Limb (tissue), 2 donors: ENCODE results near the gene CST9.
"Not testable (repeated sequence)": the region's sequence is repeated elsewhere in the genome, so short reads cannot be mapped to it uniquely, and the experiment has no call there.

Experiments
- DNase-seq, 2 donors: peaks; one replicate each; pipeline ENCODE4 v3.0.0-alpha.2; 2016; ENCODE audit errors: extremely low spot score in 2 of 2

CST9 gene

DNA sequence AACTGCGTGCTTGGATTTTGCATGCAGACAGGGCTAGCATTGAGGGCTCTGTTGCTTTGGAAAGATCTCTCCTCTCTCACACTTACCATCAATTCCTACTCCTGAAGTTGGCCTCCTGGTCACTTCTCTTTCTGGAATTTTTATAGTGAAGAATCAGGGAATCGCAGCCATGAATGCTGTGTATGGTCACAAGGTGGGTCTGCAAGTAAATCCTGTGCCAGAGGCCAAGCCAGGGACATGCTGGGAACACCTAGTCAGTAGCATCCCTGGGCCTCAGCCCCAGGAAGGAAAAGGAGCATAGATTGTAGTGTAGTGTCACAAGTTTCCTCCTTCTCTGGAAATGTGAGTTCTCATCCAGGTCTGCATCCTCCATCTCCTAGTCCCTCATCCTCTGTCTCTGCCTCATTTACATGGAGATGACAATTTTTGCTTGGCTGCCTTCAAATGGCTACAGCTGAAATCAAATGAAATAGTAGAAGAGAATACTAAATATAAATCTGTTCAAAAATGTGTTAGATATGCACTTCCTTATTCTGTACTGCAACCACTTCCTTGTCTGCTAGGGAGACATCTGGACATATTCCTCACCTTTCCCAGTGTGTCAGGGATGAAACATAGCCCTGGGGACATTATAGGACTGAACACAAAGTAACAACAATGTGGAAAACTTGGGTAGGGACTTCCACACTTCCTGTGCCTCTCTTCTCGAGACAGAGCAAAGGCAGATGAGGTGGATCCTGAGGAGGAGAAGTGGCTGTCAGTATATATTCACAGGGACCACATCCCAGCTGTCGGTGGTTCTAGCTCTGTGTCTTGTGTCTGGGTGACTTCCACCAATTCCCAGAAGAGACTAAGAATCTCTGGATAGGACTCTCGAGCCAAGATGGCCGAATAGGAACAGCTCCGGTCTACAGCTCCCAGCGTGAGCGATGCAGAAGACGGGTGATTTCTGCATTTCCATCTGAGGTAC, 17.0 kb downstream of the CST9 start:
- DNase-seq, result no peak

DNA sequence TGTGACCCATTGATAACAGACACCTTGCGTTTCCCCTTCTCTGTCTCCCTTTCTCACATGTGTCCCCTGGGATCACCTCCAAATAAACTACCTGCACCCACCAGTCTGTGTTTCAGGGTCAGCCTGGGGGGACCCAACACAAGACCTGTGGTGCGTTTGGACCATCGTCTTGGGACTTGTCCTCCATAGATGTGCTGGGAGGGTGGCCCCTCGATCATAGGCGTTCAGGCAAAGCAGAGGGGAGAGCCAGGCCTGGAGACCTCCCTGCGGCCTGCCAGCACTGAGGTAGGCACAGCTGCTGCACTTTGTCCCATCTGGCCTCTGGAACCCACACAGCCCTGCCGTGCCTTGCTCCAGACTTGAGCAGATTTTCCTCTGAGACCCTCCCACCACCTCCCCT, 18.1 kb downstream of the CST9 start:
- DNase-seq, result peak in 1 of 2 donors; percentile 18

DNA sequence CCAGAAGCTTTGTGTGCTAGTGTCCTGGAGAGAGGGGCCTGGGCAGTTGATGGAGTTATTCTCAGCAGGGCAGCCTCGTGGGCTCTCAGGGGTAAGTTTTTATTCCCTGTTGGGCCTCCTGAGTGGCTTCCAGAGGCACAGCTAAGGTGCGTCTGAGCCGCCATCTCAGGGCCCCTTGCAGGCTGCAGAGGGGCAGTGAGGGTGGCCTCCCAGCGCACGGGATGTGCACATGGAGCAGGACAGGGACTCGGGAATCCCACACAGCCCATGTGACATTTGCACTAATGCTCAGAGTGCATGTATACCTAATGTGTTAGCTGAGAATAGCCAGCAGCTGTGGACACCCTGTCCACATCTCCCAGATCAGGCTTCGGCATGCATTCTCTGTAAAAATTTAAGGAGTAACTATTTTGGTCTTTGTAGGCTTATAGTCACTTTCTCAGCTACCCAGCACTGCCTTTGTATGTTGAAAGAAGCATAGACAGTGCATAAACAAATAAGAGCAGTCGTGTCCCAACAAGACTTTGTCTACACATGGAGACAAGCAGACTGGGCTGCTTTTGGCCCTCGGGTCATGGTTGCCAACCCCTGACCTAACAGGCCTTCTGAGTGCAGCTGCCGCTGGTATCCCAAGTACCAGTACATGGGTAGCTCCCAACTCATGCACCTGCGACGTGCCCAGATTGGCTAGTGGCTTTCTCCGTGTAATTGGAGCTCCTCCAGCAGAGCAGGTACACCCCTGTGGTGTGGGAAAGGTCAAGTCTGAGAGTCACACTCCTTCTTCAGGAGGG, 18.8 kb downstream of the CST9 start:
- DNase-seq, result no peak

DNA sequence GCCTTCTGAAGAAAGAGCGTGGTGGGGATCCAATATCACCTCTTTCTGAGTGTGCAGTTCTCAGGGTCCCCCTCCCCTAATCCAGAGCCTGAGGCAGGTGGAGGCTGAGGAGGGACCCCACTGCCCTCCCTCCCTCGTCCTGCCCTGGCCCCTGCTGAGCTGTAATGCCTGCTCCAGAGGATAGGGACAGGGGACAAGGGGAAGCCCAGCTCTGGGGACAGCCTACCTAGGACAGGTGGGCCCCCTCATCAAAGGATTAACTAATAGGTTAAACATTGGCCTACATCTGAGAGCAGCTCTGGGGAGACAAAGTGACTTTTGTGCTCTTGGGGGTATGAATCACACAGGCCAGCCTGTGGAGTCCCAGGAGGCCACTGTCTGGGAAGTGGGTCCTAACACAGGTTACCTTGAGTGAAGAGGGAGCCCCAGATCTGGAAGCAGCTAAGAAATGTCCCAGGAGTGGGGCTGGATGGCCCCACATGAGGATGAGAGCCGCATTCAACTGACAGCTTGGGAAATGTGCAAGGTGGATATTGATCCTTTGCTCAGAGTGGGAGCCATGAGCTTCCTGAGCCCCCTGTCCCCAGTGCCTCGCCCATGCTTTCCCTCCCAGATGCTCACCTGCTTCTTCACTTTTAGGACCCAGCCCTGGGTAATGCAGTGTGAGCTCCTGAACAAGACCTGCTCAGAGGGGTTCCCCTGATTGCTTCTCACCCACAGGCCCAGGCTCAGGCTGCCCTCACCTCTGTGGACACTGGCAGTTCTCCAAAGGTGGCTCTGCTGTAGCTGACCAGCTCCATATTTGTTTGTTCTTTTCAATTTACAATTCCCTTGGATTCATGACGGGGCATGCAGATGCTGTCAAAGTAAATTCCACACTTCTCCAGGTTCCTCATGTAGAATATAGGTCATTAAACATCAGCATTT, 19.6 kb downstream of the CST9 start:
- no peak for DNase-seq

DNA sequence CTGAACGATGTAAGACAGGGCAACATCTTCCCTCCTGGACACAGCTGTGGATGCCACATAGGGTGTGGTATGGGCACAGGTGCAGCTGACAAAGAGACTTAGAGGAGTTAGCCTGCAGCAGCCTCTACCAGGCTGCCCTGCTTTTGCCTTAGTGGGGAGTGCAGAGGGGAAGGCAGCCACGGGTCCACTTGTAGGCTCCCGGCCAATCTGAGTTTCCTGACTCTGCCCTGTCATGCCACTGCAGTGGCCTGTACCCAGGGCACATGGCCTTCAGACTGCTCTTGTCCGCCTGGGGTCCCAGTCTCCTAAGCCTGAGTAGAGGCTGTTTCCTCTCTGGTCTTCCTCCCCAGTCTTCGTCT, 20.3 kb downstream of the CST9 start:
- DNase-seq, result no peak

DNA sequence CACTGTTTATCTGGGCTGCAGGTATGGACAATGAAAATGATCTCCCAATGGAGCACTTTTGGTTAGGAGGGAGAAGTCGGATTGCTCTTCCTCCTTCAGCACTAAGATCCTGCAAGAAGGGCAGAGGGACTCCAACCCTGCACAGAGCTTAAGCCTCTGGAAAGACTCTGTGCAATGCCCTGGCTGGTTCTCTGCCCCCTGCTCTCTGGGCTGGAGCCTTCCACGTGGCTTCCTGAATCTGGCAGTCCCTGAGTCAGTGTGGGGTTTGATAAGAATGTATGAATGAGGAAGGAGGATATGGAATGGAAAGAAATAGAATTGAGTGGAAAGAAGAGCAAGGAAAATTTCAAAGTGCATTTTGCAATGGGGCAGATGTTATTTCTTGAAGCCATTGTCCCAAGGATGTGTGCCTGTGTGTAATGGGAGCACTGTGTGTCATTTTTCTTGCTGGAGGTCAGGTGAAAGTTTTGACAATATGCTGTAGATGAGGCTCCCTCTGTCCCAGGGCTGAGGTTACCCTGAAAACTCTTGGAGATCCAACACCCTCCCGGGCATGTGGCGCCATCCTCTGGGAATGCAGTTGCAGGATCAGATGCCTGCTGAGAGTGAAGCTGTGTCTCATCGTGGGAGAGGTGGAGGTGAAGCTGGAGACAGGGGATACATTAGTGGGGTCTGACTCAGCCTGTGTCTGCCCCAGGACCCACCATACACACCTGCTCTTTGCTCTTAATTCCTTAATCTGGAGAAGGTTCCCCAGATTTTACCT, 21.1 kb downstream of the CST9 start:
- peak in 1 of 2 donors; percentile 17 for DNase-seq

DNA sequence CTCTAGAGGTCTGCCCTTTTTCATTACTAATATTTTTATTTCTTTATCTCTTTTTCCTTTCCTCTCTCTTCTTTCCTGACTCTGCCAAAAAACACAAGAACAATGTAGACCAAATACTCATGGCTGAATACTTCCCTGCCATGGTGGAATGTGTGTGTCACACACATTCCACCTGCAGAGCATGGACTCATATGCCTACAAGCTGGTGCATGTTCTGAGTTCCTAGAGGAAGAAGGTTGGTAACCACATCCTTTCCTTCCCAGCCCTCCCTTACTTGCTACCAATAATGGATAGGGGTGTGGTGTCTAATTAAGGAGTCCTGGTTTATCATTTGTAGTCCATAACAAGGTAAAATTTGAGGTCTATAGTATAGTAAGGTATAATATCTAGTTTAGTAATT, 22.2 kb downstream of the CST9 start:
- no peak for DNase-seq

DNA sequence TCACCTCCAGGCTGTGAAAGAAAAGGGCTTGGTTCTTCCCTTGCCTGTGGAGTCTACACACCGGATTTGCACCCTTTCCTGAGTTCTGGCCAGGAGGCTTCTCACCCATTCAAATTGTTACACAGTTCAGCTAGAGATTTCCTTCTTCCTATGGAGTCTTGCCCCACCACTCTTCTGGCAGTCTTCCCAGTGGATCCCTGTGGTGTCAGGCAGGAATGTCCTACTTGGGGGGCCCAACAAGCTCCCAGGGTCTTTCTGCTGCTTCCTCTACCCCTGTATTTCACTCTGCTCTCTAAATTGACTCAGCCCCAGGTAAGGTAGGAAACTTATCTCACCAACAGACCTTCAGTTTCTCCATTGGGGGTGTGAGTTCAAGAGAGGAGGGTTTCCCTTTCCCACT, 23.4 kb downstream of the CST9 start:
- no peak for DNase-seq

DNA sequence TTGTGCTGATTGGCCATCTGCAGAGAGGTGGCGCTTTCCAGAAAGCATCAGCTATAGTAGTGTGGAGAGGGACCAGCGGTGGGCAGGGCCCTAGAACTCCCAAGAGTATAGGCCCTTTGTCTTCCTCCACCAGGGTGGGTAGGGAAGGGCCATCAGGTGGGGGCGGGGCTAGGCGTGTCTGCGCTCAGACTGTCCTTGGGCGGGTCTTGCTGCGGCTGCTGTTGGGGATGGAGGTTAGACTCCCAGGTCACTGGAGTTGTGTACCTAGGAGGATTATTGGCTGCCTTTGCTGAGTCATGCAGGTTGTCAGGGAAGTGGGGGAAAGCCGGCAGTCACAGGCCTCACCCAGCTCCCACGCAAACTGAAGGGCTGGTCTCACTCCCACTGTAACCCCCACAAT, 23.9 kb downstream of the CST9 start:
- DNase-seq, result not testable (repeated sequence)

DNA sequence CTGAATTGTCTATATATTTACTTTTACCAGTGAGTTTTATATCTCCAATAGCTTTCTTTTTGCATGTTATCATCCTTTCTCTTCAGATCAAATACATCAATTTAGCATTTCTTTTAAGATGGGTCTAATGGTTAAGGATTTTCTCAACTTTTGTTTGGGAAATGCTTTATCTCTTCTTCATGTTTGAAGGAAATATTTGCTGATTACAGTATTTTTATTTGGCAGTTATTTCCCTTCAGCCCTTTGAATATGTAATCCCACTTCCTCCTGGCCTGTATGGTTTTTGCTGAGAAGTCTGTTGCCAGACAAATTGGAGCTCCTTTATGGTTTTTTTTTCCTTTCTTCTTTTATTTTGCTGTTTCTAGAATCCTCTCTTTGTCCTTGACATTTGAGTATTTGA, 30.7 kb downstream of the CST9 start:
- DNase-seq, result no peak

DNA sequence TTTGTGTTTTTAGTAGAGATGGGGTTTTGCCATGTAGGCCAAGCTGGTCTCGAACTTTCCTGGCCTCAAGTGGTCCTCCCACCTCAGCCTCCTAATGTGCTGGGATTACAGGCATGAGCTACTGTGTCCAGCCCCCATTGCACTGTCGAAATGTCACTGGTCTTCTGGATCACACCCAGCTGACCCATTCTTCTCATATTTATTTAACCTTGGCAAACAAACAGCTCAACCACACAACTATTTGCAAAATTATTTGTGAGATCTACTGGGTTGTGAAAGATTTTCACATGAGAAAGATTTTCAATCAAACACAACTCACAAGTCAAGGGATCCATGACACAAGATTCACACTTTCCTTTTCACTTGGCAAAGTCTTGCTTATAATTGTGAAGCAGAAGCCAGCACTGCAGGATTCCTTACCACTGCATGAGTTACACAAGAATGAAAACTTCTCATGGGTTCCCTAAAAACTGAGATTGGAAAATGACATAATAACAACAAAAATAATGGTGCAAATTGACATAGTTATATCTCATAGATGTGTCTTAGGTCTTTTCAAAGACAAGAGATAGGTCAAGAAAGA, 35.4 kb downstream of the CST9 start:
- no peak for DNase-seq

DNA sequence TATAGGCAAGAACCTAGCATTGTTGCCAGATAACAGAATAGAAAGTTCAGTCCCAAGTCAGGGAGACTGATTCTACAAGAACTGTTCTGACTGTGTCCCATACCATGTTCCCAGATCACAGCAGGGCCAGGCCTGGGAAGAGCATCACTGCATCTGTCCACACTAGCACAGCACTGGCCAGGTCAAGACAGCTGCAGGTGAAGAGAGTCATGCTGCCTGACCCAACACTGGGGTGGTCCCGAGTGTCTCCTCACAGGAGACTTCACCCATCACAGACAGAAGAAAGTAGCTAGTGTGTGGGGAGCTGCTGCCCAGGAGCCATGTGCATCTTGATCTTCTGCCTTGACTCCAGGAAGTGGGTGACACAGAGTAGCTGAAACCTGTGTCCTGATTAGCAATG, 36.1 kb downstream of the CST9 start:
- no peak for DNase-seq

DNA sequence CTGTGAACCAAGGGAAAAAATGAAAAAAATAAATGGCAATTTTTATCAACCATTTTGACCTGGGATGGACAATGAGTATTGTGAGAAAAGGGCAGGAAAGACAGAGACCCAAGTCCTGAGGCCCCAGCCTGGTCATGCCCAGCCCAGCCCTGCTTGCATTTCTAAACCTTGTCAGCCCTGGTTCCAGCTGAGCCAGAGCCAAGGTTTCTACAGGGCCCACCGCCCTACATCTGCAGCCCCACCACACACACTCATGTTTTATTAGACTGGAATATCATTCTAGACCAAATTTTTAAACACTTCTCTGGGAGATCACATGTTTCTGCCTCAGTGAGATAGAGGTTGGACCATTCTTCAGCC, 36.8 kb downstream of the CST9 start:
- DNase-seq, result no peak

DNA sequence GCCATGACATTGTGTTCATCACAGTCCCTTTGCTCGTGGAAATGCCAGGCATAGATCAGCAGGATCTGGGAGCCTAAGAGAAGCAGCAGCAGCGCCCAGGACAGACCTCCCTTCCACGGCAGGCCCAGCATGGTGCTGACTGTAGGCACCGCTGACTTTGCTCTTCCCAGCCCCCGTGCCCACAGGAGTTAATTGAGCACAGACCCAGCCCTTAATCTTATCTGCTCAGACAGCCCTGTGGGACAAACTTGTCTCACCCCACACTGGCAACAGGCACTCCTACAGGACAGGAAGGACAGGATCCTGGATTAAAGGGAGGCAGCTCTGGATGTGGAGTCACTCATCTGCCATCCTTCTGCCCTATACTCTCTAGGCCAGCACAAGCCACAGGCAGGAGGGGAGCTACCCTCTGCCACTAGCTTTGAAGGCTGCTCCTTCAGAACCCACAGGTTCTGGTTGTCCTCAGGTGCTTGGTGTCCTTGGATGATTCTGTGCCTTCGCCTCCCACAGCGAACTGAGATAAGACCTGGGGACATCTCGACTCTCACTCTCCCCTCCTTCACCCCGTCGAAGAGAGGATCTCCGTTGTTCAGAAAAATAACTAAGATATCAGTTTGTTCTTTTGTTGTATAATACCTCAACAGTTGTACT, 37.3 kb downstream of the CST9 start, which contains the start of gene CST9L:
Gene CST9L, minus strand, starts transcription at position 165 of the 651 bp plus-strand sequence. Its CDS starts 34 bp downstream, at position 131.
- DNase-seq, result no peak

DNA sequence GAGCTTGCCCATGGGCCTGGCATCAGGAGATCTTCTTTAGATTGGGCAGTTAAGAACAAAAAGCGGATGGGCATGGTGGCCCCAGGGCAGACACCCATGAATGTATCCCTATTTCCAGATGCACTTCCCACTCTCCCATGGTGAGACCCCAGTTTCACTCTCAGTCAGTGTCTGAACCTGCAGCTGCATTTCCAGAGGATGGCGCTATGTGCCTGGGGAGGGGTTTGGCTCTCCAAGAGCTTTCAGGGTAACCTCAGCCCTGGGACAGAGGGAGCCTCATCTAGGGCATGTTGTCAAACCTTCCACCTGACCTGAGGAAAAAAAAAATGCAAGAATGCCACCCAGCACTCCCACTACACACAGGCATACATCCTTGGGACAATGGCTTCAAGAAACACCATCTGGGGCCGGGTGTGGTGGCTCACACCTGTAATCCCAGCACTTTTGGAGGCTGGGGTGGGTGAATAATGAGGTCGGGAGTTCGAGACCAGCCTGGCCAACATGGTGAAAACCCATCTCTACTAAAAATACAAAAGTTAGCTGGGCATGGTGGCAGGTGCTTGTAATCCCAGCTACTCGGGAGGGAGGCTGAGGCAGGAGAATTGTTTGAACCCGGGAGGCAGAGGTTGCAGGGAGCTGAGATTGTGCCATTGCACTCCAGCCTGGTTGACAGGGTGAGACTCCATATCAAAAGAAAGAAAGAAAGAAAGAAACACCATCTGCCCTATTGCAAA, 39.4 kb downstream of the CST9 start:
- DNase-seq, result no peak

DNA sequence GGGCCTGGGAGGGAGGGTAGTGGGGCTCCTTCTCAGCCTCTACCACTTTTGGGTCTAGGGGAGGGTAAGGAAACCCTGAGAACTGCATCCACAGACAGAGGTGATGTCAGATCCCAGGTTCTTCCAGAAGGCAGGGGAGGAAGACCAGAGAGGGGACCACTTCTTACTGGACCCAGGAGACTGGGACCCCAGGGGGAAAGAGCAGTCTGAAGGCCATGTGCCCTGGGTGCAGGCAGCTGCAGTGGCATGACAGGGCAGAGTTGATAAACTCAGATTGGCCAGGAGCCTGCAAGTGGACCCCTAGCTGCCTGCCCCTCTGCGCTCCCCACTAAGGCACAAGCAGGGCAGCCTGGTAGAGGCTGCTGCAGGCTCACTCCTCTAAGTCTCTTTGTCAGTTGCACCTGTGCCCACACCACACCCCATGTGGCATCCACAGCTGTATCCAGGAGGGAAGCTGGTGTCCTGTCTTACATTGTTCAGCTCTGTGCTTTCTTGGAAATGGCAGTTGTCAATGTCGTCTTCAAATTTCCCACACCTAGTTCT, 40.1 kb downstream of the CST9 start:
- no peak for DNase-seq

DNA sequence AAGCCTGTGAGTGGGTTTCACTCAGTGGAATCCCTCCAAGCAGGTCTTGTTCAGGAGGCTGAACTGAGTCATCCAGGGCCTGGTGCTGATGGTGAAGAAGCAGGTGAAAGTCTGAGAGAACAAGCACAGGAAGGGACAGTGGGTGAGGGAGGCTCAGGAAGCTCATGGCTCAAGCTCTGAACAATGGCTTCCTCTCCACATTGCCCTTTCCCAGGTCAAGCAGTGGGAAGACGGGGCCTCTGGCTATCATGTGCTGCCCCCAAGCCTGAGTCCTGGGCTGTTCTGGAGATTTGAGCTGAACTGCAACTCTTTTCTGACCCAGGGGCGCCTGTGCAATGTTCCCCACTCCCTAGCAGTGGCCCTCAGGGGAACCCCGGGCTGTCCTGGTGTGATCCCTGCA, 40.8 kb downstream of the CST9 start:
- DNase-seq, result no peak

DNA sequence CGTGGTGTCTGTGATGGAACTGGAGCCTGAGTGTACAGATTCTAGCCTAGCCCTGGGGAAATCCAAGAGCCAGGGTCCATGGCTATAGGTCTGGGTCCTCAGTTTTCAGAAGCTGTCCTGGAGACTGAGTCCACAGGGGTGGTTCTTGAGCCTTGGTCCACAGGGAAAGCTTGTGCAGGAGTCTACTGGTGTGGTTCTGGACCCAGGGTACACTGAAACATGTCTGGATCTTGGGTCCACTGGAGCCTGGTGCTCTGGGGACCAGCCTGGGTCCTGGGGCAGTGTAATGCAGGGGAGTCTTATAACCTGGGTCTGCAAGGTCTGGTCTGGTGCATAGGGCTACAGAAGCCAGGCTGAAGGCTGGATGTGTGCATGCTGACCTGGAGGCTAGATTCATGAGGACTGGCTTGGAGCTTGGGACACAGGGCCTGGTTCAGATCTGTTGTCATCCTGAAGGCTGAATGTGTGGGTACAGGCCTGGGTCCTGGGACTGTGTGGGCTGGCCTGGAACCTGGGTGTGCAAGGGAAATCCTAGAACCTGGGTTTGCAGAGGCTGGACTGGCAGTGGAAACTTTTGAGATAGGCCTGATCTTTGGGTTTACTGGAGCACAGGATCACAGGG, 42.9 kb downstream of the CST9 start:
- DNase-seq, result no peak
